GM23248 (cell line): ENCODE results near the gene RAB3C.

Experiments
- EZH2 ChIP-seq: fragments of 200-600 bp; sonication (generic); IDR thresholded peaks from 2 replicates; pipeline ENCODE4 v1.6.1; 2018; ENCODE audit warnings: antibody characterized with exemption, mild to moderate bottlenecking; ENCODE audit not compliant: insufficient read depth, poor library complexity, severe bottlenecking
- EZH2phosphoT487 ChIP-seq: fragments of 200-600 bp; sonication (generic); IDR thresholded peaks from 2 replicates; pipeline ENCODE4 v1.6.1; 2018; ENCODE audit warnings: antibody characterized with exemption, moderate library complexity, mild to moderate bottlenecking, low read depth; ENCODE audit not compliant: insufficient read depth

GRCh38 chr5:58871648-58872242, 288.9 kb downstream of the RAB3C start:
- no peak for TF ChIP-seq EZH2phosphoT487
- no peak for TF ChIP-seq EZH2
